Esophagus squamous epithelium (tissue), 4 donors: ENCODE data around the gene NOL4L.

Experiments used
- CTCF ChIP-seq, 6 experiments: fragments of 450-650 bp in 4 of 6; fragments of 200-600 bp in 2 of 6; sonication (generic) in 2 of 6; IDR thresholded peaks; one replicate each; pipeline ENCODE4 v1.5.1; 2016 to 2019; ENCODE audit warnings: antibody characterized with exemption in 6 of 6, mild to moderate bottlenecking in 4 of 6, moderate library complexity in 4 of 6
- POLR2A ChIP-seq, 4 donors: fragments of 450-650 bp; IDR thresholded peaks; one replicate each; pipeline ENCODE4 v1.6.1; 2017; ENCODE audit warnings: antibody characterized with exemption in 4 of 4, mild to moderate bottlenecking in 4 of 4, moderate library complexity in 3 of 4

DNA sequence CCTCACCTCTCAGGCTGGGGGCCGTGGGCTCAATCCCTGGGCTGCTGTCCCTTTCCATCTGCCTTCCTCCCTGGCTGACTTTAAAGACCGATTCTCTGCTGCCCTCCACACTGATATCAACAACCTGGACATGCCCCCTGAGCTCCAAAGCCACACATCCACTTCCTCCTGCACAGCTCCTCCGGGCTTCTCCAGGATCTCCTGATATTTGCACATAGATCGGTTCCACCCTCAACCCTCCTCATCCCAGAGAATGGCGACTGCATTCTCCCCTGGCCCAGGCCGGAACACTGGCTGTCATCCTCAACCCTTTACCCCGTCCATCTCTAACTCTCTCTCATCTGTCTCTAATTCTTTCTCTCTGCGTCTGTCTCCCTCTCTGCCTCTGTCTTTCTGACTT is 21.0 kb upstream of the NOL4L start:
- no peak for TF ChIP-seq CTCF (IDR thresholded peaks at IDR 0.05)
- no peak for TF ChIP-seq POLR2A (IDR thresholded peaks at IDR 0.05)
